Mesenchymal stem cell (in vitro differentiated cells and primary cell): Measurements from ENCODE around the gene ANTKMT.
A peak's percentile ranks its signal among the peaks of the same experiment; 100 is the strongest.

Experiments used
- DNase-seq: peaks from one replicate; pipeline ENCODE4 v3.0.0-alpha.2; 2013
- H2AFZ ChIP-seq: one replicate; pipeline ENCODE4 v1.6.1; 2013; ENCODE audit warnings: low read depth, mild to moderate bottlenecking, control low read depth, inconsistent platforms, low read length, moderate library complexity
- H2AK5ac ChIP-seq: 2 replicates; pipeline ENCODE4 v1.6.1; 2013; ENCODE audit warnings: low read length, moderate library complexity, mild to moderate bottlenecking, inconsistent platforms; ENCODE audit not compliant: severe bottlenecking
- H2BK120ac ChIP-seq: one replicate; pipeline ENCODE4 v1.6.1; 2013; ENCODE audit warnings: low read depth, mild to moderate bottlenecking, inconsistent platforms, low read length, moderate library complexity
- H2BK12ac ChIP-seq, 2 experiments: one replicate each; pipeline ENCODE4 v1.6.1; 2013; ENCODE audit warnings: inconsistent platforms in 2 of 2, low read length in 2 of 2, mild to moderate bottlenecking in 2 of 2, moderate library complexity in 2 of 2, control low read depth in 1 of 2
- H2BK15ac ChIP-seq: one replicate; pipeline ENCODE4 v1.6.1; 2013; ENCODE audit warnings: mild to moderate bottlenecking, low read depth, inconsistent platforms; ENCODE audit not compliant: poor library complexity, severe bottlenecking
- H2BK5ac ChIP-seq: 2 replicates; pipeline ENCODE4 v1.6.1; 2013; ENCODE audit warnings: low read depth, mild to moderate bottlenecking, low read length, control low read depth, inconsistent platforms; ENCODE audit not compliant: poor library complexity, severe bottlenecking
- H3K14ac ChIP-seq, 2 experiments: one replicate each; pipeline ENCODE4 v1.6.1; 2013; ENCODE audit warnings: inconsistent platforms in 2 of 2, low read length in 2 of 2, control low read depth in 1 of 2, mild to moderate bottlenecking in 1 of 2, moderate library complexity in 1 of 2
- H3K18ac ChIP-seq, 2 experiments: one replicate each; pipeline ENCODE4 v1.6.1; 2013; ENCODE audit warnings: inconsistent platforms in 2 of 2, low read length in 2 of 2, control low read depth in 1 of 2, low read depth in 1 of 2, mild to moderate bottlenecking in 1 of 2
- H3K23ac ChIP-seq, 2 experiments: one replicate each; pipeline ENCODE4 v1.6.1; 2013; ENCODE audit warnings: inconsistent platforms in 2 of 2, low read length in 2 of 2, mild to moderate bottlenecking in 2 of 2, moderate library complexity in 2 of 2, control low read depth in 1 of 2
- H3K27ac ChIP-seq: 2 replicates; pipeline ENCODE4 v1.5.1; 2013; ENCODE audit warnings: mild to moderate bottlenecking, moderate library complexity, low read length, control low read depth, inconsistent platforms; ENCODE audit not compliant: poor library complexity, severe bottlenecking
- H3K27me3 ChIP-seq, 2 experiments: 2 replicates each; pipeline versions ENCODE4 v1.6.1 to v1.7.0; 2013; ENCODE audit warnings: low read length in 2 of 2, mild to moderate bottlenecking in 2 of 2, moderate library complexity in 2 of 2, control low read depth in 1 of 2, inconsistent platforms in 1 of 2; ENCODE audit not compliant: control insufficient read depth in 1 of 2, insufficient read depth in 1 of 2
- H3K36me3 ChIP-seq, 2 experiments: 2 replicates each; pipeline versions ENCODE4 v1.6.1 to v1.7.0; 2013; ENCODE audit warnings: low read length in 2 of 2, control low read depth in 1 of 2, inconsistent platforms in 1 of 2, low read depth in 1 of 2, mild to moderate bottlenecking in 1 of 2; ENCODE audit not compliant: insufficient read depth in 2 of 2, control insufficient read depth in 1 of 2
- H3K4ac ChIP-seq, 2 experiments: one replicate each; pipeline ENCODE4 v1.6.1; 2013; ENCODE audit warnings: inconsistent platforms in 2 of 2, low read length in 2 of 2, mild to moderate bottlenecking in 2 of 2, moderate library complexity in 2 of 2, control low read depth in 1 of 2, low read depth in 1 of 2
- H3K4me1 ChIP-seq: 2 replicates; pipeline ENCODE4 v1.6.1; 2013; ENCODE audit warnings: low read depth, low read length, control low read depth; ENCODE audit not compliant: control insufficient read depth, insufficient read depth
- H3K4me2 ChIP-seq: 2 replicates; pipeline ENCODE4 v1.6.1; 2013; ENCODE audit warnings: low read length, mild to moderate bottlenecking, inconsistent platforms; ENCODE audit not compliant: poor library complexity, severe bottlenecking
- H3K4me3 ChIP-seq, 2 experiments: 2 replicates each; pipeline versions ENCODE4 v1.5.1 to v1.7.0; 2013; ENCODE audit warnings: low read length in 2 of 2, mild to moderate bottlenecking in 2 of 2, control low read depth in 1 of 2, low read depth in 1 of 2; ENCODE audit not compliant: insufficient read depth in 1 of 2
- H3K79me1 ChIP-seq: replicated peaks from 2 replicates; pipeline ENCODE4 v1.6.1; 2013; ENCODE audit warnings: mild to moderate bottlenecking, control low read depth, low read length, inconsistent platforms; ENCODE audit not compliant: poor library complexity, severe bottlenecking
- H3K9ac ChIP-seq: 2 replicates; pipeline ENCODE4 v1.7.0; 2013; ENCODE audit warnings: mild to moderate bottlenecking, low read length, moderate library complexity
- H3K9me3 ChIP-seq: 2 replicates; pipeline ENCODE4 v1.7.0; 2013; ENCODE audit warnings: mild to moderate bottlenecking, low read length; ENCODE audit not compliant: control insufficient read depth
- H4K8ac ChIP-seq: one replicate; pipeline ENCODE4 v1.6.1; 2013; ENCODE audit warnings: inconsistent platforms, mild to moderate bottlenecking, low read length, moderate library complexity
- H4K91ac ChIP-seq: one replicate; pipeline ENCODE4 v1.6.1; 2013; ENCODE audit warnings: mild to moderate bottlenecking, low read length, inconsistent platforms
- WGBS: methylation state at CpG from one replicate; pipeline ENCODE4 v1.1.7; 2013; ENCODE audit warnings: mixed read lengths; 5-methylcytosine and 5-hydroxymethylcytosine counted together

Gene ANTKMT

DNA sequence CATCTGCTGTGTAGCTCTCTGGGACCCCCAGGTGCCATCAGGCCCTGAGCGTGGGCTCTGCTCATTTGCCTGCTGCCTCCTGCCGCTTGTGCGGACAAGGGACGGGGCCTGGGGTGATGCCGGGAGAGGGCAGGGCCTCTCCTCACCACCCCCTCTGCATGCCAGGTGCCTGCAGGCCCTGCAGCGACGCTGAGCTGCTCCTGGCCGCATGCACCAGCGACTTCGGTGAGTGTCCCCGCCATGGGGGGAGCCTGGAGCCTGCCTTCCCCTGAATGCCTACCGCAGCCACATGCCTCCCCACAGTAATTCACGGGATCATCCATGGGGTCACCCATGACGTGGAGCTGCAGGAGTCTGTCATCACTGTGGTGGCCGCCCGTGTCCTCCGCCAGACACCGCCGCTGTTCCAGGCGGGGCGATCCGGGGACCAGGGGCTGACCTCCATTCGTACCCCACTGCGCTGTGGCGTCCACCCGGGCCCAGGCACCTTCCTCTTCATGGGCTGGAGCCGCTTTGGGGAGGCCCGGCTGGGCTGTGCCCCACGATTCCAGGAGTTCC lies 4.1 kb upstream of the ANTKMT start:
- Histone ChIP-seq H2BK5ac (no peak overlapping the region), H2BK120ac (no peak overlapping the region), H2AK5ac (no peak overlapping the region), H3K9me3 (no peaks in the 10 kb centered on the region), H3K9ac (no peak overlapping the region), H3K36me3 (peaks cover 0 to 26% of the 10 kb centered on the region in 2 experiments), H2BK12ac (peak overlapping the region in 1 of 2 experiments; percentile 40), H3K23ac (no peak overlapping the region), H2BK15ac (no peak overlapping the region), H3K27me3 (no peaks in the 10 kb centered on the region), H3K4ac (no peak overlapping the region), H4K91ac (peak overlapping the region; percentile 22), H3K14ac (peak overlapping the region in 1 of 2 experiments; percentile 11), H3K4me2 (no peak overlapping the region), H3K4me3 (no peak overlapping the region), H2AFZ (no peak overlapping the region), H4K8ac (no peak overlapping the region), H3K79me1 (peaks cover 32% of the 10 kb centered on the region), H3K27ac (no peak overlapping the region), H3K18ac (no peak overlapping the region), H3K4me1 (peaks cover 61% of the 10 kb centered on the region)
- 95% methylated on average over 28 of the region's 29 CpGs for WGBS
- no peak for DNase-seq

- no peak overlapping the region for H3K4me3 ChIP-seq
- WGBS = 87% methylated on average over 32 of the region's 32 CpGs
- no peaks in the 10 kb centered on the region for H3K27me3 ChIP-seq
- peaks cover 32% of the 10 kb centered on the region for H3K79me1 ChIP-seq
- H3K9ac ChIP-seq = no peak overlapping the region
- no peak overlapping the region for H2BK12ac ChIP-seq
- H2BK5ac ChIP-seq = no peak overlapping the region
- H3K4me1 ChIP-seq = peaks cover 65% of the 10 kb centered on the region
- no peak overlapping the region for H3K23ac ChIP-seq
- H2AFZ ChIP-seq = no peak overlapping the region
- DNase-seq = no peak
- no peaks in the 10 kb centered on the region for H3K9me3 ChIP-seq
- no peak overlapping the region for H3K4ac ChIP-seq
- H2BK15ac ChIP-seq = no peak overlapping the region
- no peak overlapping the region for H4K91ac ChIP-seq
- H3K27ac ChIP-seq = no peak overlapping the region
- H3K14ac ChIP-seq = no peak overlapping the region
- H2AK5ac ChIP-seq = no peak overlapping the region
- no peak overlapping the region for H4K8ac ChIP-seq
- H3K4me2 ChIP-seq = no peak overlapping the region
- no peak overlapping the region for H2BK120ac ChIP-seq
- H3K36me3 ChIP-seq = peaks cover 0 to 34% of the 10 kb centered on the region in 2 experiments
- H3K18ac ChIP-seq = no peak overlapping the region
Measured at GRCh38 chr16:717450-718245, 3.3 kb upstream of the ANTKMT start.

DNA sequence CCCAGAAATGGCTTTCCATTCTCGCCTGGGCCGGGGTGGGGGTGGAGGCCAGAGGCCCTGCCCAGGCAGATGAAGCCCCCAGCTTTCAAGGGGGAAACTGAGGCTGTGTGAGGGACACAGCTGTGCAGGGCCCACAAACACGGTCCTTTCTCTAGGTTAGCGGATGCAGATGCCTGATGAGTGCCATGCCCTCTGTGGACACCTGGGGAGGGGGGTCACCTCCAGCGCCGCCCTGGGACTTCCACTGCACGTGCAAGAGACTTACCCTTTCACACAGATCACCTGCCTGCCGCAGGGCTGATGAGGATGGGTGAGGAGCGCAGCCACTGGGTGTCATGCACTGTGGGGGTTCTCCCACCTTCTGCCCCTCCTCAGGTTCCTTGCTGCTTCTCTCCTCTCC lies 2.6 kb upstream of the ANTKMT start:
- no peak overlapping the region for H3K4me2 ChIP-seq
- H2BK120ac ChIP-seq = no peak overlapping the region
- DNase-seq = no peak
- H3K14ac ChIP-seq = no peak overlapping the region
- H3K4me1 ChIP-seq = peaks cover 65% of the 10 kb centered on the region
- H3K27ac ChIP-seq = no peak overlapping the region
- WGBS = 98% methylated on average over 9 of the region's 9 CpGs
- H3K9ac ChIP-seq = no peak overlapping the region
- H3K18ac ChIP-seq = no peak overlapping the region
- no peak overlapping the region for H2BK12ac ChIP-seq
- H3K36me3 ChIP-seq = peaks cover 0 to 41% of the 10 kb centered on the region in 2 experiments
- peaks cover 32% of the 10 kb centered on the region for H3K79me1 ChIP-seq
- no peak overlapping the region for H3K4me3 ChIP-seq
- no peaks in the 10 kb centered on the region for H3K9me3 ChIP-seq
- H4K8ac ChIP-seq = no peak overlapping the region
- no peaks in the 10 kb centered on the region for H3K27me3 ChIP-seq
- no peak overlapping the region for H2BK5ac ChIP-seq
- H3K23ac ChIP-seq = no peak overlapping the region
- no peak overlapping the region for H4K91ac ChIP-seq
- H2BK15ac ChIP-seq = no peak overlapping the region
- H2AFZ ChIP-seq = no peak overlapping the region
- no peak overlapping the region for H2AK5ac ChIP-seq
- no peak overlapping the region for H3K4ac ChIP-seq

DNA sequence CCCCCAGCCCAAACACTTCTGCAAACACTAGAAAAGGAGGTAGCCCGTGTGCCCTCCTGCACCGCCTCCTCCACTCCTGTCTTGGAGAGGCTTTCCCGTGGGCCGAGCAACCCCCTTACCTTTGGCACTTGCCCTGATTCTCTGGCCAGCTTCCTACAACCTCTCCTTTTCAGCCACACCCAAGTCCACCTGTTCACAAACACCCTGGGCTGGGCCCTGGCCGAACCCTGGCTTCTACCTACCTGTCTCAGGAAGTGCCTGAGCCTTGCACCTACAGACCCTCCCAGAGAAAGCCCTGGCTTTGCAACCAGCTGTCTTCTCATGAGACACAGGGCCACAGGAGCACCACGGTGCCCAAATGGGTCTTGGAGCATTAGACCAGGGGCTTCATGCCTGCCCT lies 2.0 kb upstream of the ANTKMT start:
- no peak for DNase-seq
- H3K18ac ChIP-seq = no peak overlapping the region
- H2AFZ ChIP-seq = no peak overlapping the region
- peak overlapping the region; percentile 18 for H4K91ac ChIP-seq
- no peaks in the 10 kb centered on the region for H3K9me3 ChIP-seq
- H2BK120ac ChIP-seq = no peak overlapping the region
- no peak overlapping the region for H4K8ac ChIP-seq
- H2AK5ac ChIP-seq = no peak overlapping the region
- H3K4me1 ChIP-seq = peaks cover 62% of the 10 kb centered on the region
- H3K79me1 ChIP-seq = peaks cover 32% of the 10 kb centered on the region
- H2BK12ac ChIP-seq = no peak overlapping the region
- H2BK5ac ChIP-seq = no peak overlapping the region
- H3K9ac ChIP-seq = no peak overlapping the region
- H2BK15ac ChIP-seq = no peak overlapping the region
- H3K36me3 ChIP-seq = peaks cover 0 to 45% of the 10 kb centered on the region in 2 experiments
- WGBS = 96% methylated on average over 6 of the region's 6 CpGs
- H3K27ac ChIP-seq = no peak overlapping the region
- H3K27me3 ChIP-seq = no peaks in the 10 kb centered on the region
- H3K4ac ChIP-seq = no peak overlapping the region
- H3K23ac ChIP-seq = no peak overlapping the region
- no peak overlapping the region for H3K4me3 ChIP-seq
- H3K14ac ChIP-seq = no peak overlapping the region
- no peak overlapping the region for H3K4me2 ChIP-seq
